ENCODE results near the gene HRAS.
A peak's percentile ranks its signal among the peaks of the same experiment; 100 is the strongest.

HRAS gene

GRCh38 chr11:567011-567628, 31.7 kb upstream of the HRAS start:
- DNase-seq: peak in 1 of 2 donors; percentile 10

DNA sequence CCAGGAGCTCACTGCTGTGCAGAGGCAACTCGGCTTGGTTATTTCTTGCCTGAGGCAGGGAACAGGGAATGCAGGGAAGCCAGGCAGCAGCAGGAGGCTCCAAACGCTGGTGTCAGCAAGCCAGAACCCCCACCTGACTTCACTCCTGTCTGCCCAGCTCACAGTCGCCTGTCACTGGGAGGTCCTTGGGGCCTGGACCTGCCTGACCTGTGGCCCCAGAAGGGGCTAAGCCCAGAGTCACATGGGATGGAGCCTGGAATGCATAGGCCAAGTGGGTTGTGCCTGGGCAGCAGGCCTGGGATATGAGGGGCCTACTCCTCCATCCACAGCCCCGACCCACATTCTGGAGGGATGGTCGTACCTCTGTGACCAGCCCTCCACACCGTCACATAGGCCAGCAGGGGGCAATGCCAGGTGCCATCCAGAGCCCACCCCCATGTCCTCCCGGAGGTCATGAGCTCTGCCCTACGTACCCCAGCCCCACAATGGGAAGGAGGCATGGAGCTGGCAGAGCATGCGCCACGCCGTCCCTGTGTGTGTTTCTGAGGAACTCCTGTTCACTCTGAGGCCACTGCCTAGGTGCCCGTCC, 30.6 kb upstream of the HRAS start:
- DNase-seq: no peak

DNA sequence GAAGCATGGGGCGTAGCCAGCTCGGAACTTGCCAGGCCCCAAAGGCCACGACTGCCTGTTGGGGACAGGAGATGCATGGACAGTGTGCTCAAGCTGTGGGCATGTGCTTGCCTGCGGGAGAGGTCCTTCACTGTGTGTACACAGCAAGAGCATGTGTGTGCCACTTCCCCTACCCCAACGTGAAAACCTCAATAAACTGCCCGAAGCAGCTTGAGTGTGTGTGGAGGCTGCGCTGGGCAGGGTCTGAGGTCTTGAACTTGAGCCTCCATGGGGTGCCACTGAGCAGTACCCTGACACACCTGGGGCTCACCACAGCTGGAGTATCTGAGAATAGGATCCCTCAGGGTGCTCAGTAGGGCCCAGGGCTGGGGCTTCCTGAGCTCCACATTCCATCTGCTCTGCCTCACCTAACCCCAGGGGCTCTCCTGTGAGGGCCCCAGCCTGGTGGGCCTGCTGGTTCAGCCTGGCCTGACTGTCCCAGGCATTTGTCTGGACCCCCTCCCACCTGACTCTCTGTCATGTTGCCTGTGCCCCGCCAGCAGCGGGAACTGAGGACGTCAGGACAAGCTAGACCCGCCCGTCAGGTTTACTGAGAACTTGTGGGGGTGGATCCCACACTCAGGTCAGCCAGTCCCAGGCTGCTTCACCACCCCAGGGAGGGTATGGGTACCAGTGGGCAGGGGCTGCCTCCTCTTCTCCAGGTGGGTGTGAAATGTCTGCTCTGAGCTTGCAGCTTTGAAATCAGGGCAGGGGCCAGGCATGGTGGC, 28.6 kb upstream of the HRAS start:
- DNase-seq: no peak

DNA sequence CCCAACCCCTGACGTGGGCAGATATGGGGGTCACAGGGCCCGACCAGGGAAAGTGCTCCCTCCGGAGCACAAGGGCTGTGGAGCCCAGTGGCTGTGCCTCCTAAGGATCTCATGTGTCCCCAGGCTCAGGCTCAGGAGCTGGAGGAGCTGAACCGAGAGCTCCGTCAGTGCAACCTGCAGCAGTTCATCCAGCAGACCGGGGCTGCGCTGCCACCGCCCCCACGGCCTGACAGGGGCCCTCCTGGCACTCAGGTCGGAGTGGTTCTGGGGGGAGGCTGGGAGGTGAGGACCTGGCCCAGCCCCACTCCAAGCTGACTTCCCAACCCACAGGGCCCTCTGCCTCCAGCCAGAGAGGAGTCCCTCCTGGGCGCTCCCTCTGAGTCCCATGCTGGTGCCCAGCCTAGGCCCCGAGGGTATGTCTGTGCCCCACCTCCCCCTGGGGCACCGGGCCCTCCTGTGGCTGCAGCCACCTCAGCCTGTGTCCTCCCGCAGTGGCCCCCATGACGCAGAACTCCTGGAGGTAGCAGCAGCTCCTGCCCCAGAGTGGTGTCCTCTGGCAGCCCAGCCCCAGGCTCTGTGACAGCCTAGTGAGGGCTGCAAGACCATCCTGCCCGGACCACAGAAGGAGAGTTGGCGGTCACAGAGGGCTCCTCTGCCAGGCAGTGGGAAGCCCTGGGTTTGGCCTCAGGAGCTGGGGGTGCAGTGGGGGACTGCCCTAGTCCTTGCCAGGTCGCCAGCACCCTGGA, 27.9 kb upstream of the HRAS start:
- DNase-seq: no peak

- no peak for DNase-seq
Measured at GRCh38 chr11:562046-562645, 26.8 kb upstream of the HRAS start.

DNA sequence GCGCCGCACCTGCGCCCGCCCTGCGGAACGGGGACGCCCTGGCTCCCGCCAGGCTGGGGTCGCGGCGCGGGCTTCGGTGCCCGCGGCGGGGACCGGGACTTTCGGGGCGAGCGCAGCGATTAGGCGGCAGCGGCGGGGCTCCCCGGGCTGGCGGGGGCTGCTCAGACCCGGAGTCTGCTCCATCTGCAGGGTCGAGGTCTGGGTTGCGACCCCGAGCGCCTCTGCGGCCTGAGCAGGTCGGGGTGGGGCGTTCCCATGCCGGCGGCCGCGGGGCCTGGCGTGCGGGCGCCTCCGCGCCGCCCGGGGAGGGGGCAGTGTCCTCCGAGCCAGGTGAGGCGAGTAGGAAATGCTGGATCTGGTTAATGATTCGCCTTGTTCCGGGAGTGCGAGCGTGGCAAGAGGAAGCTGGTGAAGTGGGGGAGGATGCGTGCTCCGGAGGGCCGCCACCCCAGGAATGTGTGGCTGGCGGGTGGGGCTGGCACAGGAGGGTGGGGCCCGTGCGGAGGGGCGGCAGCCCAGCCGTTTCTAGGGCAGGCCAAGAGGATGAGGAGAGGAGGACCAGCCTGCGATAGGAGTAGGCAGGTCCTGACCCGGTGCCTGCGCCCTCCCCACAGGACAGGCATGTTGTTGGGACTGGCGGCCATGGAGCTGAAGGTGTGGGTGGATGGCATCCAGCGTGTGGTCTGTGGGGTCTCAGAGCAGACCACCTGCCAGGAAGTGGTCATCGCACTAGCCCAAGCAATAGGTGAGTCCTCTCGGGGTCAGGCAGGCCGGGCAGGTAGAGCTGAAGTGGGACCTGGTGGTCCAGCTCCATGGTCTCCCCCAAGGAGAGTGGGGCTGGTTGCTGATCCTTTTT, 26.0 kb upstream of the HRAS start:
- peak in 1 of 2 donors; percentile 34 for DNase-seq

GRCh38 chr11:560305-561147, 25.1 kb upstream of the HRAS start, which contains the start of the genes LMNTD2 and RASSF7:
Gene LMNTD2 (minus strand): TSS chr11:560738. CDS start chr11:560716, 22 bp downstream.
Gene RASSF7 (plus strand): TSS chr11:560970. CDS start chr11:561769, 799 bp downstream.
- peak; percentile 93 to 96 for DNase-seq

- no peak for DNase-seq
Measured at GRCh38 chr11:559712-560304, 24.4 kb upstream of the HRAS start.

- peak in 1 of 2 donors; percentile 18 for DNase-seq
Measured at GRCh38 chr11:559020-559620, 23.7 kb upstream of the HRAS start.

DNA sequence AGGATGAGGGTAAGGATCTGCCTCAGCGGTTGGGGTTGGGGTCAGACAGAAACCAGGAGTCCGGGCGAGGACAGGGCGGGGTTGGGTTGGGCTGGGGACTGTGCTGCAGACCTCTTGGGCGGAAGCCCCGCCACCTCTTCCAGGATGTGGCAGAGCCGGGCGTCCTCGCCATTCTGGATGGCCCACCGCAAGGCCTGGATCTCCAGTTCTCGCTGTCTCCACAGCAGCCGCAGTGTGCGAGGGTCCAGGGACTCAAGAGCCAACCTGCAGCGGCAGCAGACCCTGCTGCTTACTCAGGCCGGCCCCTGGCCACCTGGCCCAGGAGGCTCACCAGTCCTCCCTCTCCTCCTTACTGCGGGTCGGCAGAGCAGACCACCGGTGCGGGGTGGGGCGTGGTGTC, 23.1 kb upstream of the HRAS start:
- no peak for DNase-seq

DNA sequence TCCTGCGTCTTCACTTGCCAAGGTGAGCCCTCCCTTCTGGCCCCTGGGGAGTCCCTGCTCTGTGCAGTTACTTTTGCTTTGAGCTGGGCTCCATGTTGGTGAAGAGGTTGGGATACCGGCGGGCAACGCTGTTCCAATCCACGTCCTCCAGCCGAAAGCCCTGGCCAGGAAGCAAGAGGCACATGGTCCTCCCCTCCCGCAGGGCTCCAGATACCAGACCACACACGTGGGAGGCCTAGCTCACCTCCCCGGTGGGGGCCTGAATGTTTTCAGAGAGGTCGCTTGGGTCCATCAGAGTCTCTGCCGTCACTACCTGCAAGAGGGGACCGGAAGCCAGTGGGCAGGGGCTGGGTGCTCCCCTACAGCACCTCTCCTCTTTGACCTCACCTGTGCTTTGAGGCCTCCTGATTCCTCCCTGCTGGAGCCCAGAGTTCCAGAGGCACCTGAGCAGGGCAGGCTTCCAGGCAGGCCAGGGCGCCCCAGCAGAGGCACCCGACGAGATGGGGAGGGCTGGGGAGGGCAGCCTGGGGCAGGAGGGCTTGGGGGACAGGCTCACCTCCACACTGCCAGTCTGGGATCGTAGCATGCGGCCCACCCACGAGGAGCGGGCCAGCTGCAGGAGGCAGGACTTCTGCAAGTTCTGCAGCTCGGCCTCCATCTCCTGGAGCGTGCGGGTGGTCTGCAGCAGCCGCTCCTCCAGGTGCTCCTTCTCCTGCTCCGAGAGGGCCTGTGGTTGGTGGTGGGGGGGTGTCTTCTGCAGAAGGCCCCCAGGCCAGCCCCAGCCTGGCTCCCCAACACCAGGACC, 22.2 kb upstream of the HRAS start:
- no peak for DNase-seq

DNA sequence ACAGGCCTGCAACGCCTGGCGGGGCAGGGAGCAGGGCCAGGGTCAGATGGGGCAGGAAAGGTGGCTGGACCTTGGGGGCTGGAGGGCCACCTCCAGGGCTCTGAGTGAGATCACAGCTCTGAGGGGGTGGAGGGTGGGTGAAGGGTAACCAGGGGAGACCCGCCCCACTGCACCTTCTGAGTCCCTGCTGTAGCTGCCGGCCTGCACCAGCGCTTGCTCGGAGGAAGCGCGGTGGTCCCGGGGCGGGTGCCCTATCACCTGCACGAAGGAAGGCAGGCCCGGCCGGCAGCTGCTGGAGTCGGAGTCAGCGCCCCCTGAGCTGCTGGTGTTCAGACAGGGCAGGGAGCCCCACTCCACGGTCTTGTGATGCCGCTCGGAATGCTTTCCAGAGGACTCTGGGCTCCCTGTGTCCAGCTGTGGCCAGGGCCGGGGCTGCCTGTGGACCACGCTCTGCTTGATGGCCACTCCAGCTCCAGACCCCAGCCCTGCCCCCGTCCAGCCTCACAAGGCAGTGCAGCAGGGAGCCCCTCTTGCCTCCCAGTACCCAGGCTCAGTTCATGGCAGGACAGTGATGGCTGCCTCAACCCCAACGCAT, 21.4 kb upstream of the HRAS start:
- no peak for DNase-seq

DNA sequence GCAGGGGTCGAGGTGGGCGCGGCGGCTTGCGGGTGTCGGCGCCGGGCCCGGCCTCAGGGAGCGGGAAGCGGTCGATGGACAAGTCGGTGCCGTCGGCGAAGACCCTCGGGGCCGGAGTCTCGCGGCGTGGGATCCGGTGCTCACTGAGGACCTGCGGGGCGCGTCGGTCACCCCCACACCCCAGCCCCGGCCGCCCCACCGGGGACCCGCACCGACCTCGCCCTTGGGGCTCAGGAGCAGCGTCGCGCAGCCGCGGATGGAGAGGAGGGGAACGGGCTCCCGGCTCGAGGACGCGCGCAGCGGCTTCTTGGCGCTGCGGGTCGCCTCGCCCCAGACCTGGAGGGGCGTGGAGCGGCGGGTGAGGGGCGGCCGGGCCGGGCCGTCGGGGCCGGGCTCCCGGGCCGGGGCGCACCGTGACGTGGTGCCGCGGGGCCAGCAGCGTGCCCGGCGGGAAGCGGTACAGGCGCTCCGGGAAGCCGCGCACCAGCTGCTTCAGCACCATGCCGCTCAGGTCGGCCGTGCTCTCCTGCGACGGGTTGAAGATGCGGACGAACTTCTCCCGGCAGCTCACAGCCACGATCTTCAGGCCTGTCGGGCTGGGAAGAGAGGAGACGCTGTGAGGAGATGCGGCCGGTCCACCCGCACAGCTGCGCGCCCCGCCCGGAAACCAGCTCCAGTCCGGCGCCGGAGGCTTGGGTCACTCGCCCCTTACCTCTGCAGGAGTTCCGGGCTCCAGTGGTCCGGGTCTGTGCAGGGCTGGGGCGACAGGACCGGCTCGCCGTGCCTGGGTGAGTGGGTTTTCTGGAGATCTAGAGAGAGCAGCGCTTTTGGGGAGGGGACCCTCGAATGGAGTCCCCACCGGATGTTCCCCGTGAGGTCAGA, 20.6 kb upstream of the HRAS start:
- DNase-seq: peak in 1 of 2 donors; percentile 28

DNA sequence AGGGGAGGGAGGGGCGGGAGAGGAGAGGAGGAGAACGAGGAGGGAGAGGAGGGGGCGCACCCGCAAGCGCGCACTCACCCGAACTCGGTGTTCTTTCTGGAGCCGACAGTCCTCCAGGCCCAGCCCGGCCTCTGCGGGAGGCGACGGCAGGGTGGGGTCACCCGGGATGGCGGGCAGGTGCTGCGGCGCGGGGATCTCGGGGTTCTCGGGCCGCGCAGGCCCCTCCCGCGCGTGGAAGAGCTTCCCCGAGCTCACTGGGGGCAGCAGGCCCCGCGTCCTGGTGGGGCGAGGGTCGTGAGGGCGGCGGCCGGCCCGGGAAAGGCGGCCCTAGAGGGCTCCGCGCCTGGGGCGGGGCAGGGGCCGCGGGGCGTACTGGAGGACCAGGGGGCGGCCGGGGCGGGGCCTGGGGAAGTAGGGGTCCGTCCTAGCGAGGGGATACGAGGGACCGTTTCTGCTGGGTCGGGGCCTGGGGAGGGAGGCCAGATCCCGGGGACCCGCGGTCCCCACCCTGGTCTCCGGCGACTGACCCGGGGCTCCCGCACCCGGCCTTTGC, 19.9 kb upstream of the HRAS start:
- peak in 1 of 2 donors; percentile 30 for DNase-seq

GRCh38 chr11:554428-555226, 19.3 kb upstream of the HRAS start:
- DNase-seq: peak; percentile 76 to 86

DNA sequence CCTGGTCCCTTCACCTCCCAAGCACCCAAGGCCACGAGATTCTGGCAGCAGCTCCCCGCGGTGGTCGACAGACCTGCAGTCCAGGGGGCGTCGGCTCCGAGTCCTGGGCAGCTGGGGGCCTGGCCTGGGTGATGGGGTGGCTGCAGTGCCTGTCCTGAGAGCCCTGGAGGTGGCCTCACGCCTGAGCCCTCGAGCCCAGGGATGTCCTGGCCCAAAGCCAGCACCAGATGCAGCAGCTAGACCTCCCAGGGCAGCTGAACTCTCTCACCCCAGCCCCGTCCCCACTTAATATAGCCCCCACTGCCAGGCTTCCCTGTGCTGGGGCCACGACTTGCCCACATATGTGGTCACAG, 18.6 kb upstream of the HRAS start:
- DNase-seq: no peak
